Measurements from ENCODE around the gene ANHX. TPM values are rescaled to one million over a fixed set of nuclear protein-coding genes. Genes with fewer than 3 reads are reported as not detected.

ANHX gene
- total RNA-seq, 4 donors from 2014 or later: 0.13 TPM; not detected in 3

- DNase-seq: no peak
- Histone ChIP-seq H3K27me3 (no peaks in the 10 kb centered on the region), H3K4me3 (replicated peaks in 1 of 3) (no peak overlapping the region), H3K36me3 (no peaks in the 10 kb centered on the region), H3K27ac (no peak overlapping the region), H3K9me3 (no peaks in the 10 kb centered on the region), H3K4me1 (no peaks in the 10 kb centered on the region)
- intact Hi-C loops (cut with DNase I): no loop called here
- no peak for TF ChIP-seq POLR2A (IDR thresholded peaks at IDR 0.05)
- no peak for TF ChIP-seq CTCF (IDR thresholded peaks at IDR 0.05)
- 78% methylated on average over 3 of the region's 3 CpGs for WGBS, 2 donors
Measured at GRCh38 chr12:133231001-133231400, 4.7 kb downstream of the ANHX start.

DNA sequence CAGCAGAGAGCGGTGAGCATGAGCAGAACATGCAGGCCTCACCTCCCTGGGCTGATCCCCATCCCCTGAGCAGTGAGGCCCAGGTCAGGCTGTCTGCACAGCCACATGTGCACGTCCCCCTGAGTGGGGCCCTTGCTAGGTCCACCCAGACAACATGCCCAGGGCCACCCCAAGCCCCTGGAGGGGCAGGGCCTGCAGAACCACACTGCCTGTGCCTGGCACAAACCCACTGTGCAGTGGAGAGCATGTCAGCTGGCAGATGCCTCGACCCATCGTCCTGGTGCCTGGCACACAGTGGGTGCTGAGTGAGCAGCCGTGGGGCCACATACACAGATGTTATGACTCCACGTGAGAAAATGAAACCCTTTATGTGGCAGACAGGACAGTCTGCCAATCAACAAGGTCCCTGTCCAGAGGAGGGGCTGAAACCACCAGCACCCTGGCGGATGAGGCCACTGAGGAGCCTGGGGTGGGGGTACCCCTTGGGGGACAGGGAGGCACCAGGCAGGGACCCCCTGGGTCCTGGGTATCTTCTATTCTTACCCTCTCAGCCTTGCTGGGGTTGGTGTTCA, 8.3 kb downstream of the ANHX start:
- DNase-seq: no peak
- intact Hi-C loops (cut with DNase I): no loop called here
- Histone ChIP-seq H3K4me1 (no peaks in the 10 kb centered on the region), H3K9me3 (no peaks in the 10 kb centered on the region), H3K27ac (no peak overlapping the region), H3K27me3 (no peaks in the 10 kb centered on the region), H3K36me3 (no peaks in the 10 kb centered on the region), H3K4me3 (replicated peaks in 1 of 3) (no peak overlapping the region)
- TF ChIP-seq CTCF (IDR thresholded peaks at IDR 0.05) (no peak), POLR2A (IDR thresholded peaks at IDR 0.05) (no peak)
- WGBS, 2 donors: 67 to 74% methylated on average over 2 to 3 of the region's 7 CpGs

GRCh38 chr12:133226690-133227089, 9.0 kb downstream of the ANHX start:
- Histone ChIP-seq H3K27ac (no peak overlapping the region), H3K36me3 (no peaks in the 10 kb centered on the region), H3K4me1 (no peaks in the 10 kb centered on the region), H3K9me3 (no peaks in the 10 kb centered on the region), H3K27me3 (no peaks in the 10 kb centered on the region), H3K4me3 (replicated peaks in 1 of 3) (no peak overlapping the region)
- intact Hi-C loops (cut with DNase I): no loop called here
- WGBS, 2 donors: 68 to 73% methylated on average over 4 to 6 of the region's 8 CpGs
- no peak for DNase-seq
- no peak for TF ChIP-seq POLR2A (IDR thresholded peaks at IDR 0.05)
- no peak for TF ChIP-seq CTCF (IDR thresholded peaks at IDR 0.05)

DNA sequence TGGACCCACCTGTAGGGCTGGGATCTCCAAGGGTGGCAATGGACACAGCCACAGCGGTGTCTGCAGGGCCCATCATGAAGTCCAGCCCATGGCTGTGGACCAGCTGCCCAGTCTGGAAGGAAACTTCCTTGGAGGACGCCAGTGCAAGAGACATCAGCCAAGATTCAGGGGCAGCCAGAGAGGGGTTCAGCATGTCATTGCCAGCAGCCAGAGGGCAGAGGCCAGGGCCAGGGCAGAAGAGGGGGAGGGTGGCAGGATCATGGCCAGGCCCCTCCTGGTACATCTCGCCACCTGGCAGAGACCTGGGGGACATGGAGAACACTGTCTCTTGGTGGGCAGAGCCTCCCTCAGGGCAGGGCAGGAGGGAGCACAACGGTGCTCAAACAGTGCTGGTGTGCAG, 10.2 kb downstream of the ANHX start:
- H3K4me3 ChIP-seq (replicated peaks in 1 of 3): no peak overlapping the region
- intact Hi-C loops (cut with DNase I): no loop called here
- WGBS, 2 donors: 69 to 80% methylated on average over 4 of the region's 4 CpGs
- TF ChIP-seq CTCF (IDR thresholded peaks at IDR 0.05) (no peak), POLR2A (IDR thresholded peaks at IDR 0.05) (no peak)
- H3K36me3 ChIP-seq: no peaks in the 10 kb centered on the region
- no peak for DNase-seq
- no peaks in the 10 kb centered on the region for H3K4me1 ChIP-seq
- H3K27ac ChIP-seq: no peak overlapping the region
- no peaks in the 10 kb centered on the region for H3K9me3 ChIP-seq
- no peaks in the 10 kb centered on the region for H3K27me3 ChIP-seq

- 83 to 85% methylated on average over 10 of the region's 10 CpGs for WGBS, 2 donors
- Histone ChIP-seq H3K27ac (no peak overlapping the region), H3K4me3 (replicated peaks in 1 of 3) (no peak overlapping the region), H3K9me3 (no peaks in the 10 kb centered on the region), H3K27me3 (no peaks in the 10 kb centered on the region), H3K4me1 (no peaks in the 10 kb centered on the region), H3K36me3 (no peaks in the 10 kb centered on the region)
- intact Hi-C loops (cut with DNase I): no loop called here
- DNase-seq: no peak
- TF ChIP-seq POLR2A (IDR thresholded peaks at IDR 0.05) (no peak), CTCF (IDR thresholded peaks at IDR 0.05) (no peak)
Measured at GRCh38 chr12:133222211-133222610, 13.5 kb downstream of the ANHX start.
